IPS DF 4.7 (cell line): ENCODE data around the gene NAA20.
"Not testable (repeated sequence)": the region's sequence is repeated elsewhere in the genome, so short reads cannot be mapped to it uniquely, and the experiment has no call there.

Experiments used
- DNase-seq: peaks from one replicate; pipeline ENCODE4 v3.0.0-alpha.2; 2013; ENCODE audit warnings: low spot score; ENCODE audit errors: extremely low read depth

The NAA20 gene

GRCh38 chr20:19991308-19991707 lies 25.9 kb upstream of the NAA20 start:
- DNase-seq: no peak

GRCh38 chr20:19991854-19992253 lies 25.3 kb upstream of the NAA20 start:
- DNase-seq: no peak

DNA sequence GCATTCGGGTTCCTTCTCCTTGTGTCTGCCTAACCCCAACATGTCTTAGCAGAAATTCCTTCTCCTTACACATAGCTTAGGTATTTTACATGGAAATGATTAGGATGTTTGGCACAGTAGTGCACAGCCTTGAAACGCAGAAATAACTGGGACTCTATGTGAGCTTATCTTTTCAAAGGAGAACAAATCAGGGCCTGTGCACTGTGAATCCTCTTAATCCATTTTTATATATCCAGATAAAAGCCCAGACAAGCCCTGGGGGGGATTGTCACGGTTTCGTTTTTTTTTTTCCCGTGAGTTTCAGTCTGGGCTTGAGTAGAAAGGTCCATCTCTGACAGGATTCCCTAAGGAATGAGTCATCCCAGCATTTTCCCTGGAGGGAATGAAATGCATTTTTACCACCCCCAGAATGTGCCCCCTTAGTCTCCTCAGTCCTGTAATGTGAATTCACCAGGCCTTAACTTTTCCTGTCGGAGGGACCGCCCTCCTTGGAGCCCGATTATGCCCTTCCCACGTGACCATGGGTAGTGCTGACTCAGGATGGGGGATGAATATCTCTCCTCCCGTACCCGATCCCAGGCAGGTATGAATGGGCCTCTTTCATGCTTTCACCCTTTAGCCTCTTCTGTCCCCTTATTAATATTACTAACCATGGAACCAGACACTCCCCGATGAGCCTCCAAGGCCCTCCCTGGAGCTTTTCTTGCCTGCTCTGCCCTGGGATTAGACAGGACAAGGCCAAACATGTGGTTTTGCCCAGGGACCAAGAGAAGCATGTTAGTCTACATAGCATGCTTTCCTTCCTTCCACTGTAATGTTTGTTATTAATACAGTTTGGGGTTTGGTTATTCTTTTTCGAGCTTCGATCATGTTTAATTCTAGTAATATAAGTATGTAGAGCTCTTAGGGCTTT lies 23.9 kb upstream of the NAA20 start:
- DNase-seq: no peak

DNA sequence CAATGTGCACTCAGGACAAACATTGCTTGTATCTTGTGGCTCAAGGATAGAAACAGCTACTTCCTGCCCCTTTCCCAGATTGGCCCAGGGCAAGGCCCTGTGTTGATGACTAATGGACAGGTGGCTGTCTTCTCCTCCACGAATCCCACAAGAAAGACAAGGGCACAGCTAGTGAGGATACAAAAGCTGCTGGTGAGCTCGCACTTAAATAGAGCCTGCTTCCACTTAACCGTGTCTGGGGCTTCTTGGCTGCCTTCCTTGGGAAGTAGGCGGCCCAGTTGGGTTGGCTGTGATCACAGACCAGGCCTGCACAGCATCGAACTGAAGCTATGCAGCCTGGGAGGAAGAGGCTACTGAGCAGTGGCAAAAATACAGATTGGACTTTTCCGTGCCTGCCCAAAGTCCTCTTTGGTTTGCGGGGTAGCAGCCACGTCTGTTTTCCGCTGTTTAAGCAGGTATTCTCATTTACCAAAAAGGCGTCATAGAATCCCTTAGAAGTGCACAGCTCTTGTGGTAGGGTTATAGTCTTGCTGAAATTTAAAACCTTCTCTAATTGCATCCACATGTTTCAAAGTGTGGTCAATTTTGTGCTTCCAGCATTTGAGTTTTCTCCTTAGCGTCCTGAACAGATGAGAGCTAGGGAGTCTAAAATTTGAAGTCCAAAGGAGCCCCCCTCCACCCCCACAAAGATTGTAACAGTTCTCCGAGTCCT lies 23.0 kb upstream of the NAA20 start:
- DNase-seq: no peak

DNA sequence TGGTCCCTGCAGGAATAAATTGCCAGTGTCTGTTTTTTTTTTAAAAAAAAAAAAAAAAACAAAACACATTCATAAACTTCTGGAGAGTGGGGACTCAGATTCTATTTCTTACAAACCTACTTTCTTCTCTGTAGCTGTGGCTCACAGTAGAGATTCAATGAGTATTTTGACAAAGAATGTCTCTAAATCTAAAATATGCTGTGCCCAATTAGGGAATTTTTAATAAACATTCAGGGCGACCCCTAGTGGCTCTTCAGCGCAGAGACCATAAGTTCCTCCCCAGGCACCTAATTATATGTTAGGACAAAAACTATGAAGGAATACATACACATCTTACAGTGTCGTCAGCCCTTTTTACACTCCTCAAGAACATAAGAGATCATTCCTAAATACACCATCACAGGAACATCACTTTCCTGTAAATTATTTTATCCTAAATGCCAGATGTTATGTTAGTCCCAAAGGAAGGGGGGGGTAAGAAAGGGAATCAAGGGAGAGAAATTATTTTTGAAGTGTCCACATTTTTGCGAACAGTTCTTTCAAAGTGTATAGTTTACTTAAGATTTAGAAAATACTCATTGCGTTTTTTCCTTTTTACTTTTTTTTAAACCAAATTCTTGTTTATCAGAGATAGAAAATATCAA lies 21.8 kb upstream of the NAA20 start:
- DNase-seq: no peak

DNA sequence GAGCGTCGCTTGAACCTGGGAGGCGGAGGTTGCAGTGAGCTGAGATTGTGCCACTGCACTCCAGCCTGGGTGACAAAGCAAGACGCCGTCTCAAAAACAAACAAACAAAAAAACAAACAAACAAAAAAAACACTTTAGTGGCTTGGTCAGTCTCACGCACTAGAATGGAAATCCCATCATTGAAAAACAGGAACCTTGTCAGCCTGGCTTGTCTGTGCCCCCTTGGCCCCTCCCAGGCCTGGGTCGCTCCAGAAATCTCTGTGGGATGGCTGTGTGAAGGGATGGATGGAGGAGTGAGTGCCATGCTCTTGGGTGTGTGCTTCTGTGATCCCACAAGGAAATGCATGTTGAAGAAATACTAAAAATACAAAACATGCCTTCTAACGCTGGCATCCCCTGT lies 20.9 kb upstream of the NAA20 start:
- DNase-seq: no peak

- DNase-seq: no peak
These were observed 20.2 kb upstream of the NAA20 start for GRCh38 chr20:19996917-19997316.

DNA sequence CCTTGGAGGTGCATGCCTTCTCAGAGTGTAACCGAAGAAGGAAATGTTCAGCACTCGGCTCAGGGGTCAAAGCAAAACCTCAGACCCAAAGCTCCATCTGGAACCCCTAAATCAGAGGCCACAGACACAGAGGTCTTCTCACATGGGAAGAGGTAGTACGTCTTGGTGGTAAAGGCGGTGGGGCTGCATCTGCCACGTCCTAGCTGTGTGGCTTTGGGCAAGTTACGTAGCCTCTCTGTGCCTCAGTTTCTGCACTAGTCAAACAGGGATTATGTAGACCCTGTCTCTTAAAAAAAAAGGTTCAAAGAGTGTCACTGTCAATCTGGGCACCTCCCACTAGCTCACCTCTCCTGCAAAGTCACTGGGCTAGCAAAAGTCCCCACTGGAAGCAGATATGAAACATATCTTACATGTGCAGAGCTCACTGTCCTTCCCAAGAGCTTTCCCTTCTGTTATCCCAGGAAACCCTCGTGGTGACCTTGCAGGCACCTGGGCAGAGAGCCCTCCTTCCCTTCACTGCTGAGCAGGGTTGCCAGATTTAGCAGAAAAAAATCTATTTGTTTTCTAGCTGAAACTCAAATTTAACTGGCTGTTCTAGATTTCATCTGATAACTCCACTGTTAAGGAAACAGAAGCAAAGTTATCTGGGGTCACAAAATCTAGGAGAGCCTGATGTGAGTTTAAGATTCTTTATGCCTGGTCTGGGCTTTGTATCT lies 18.0 kb upstream of the NAA20 start:
- no peak for DNase-seq

DNA sequence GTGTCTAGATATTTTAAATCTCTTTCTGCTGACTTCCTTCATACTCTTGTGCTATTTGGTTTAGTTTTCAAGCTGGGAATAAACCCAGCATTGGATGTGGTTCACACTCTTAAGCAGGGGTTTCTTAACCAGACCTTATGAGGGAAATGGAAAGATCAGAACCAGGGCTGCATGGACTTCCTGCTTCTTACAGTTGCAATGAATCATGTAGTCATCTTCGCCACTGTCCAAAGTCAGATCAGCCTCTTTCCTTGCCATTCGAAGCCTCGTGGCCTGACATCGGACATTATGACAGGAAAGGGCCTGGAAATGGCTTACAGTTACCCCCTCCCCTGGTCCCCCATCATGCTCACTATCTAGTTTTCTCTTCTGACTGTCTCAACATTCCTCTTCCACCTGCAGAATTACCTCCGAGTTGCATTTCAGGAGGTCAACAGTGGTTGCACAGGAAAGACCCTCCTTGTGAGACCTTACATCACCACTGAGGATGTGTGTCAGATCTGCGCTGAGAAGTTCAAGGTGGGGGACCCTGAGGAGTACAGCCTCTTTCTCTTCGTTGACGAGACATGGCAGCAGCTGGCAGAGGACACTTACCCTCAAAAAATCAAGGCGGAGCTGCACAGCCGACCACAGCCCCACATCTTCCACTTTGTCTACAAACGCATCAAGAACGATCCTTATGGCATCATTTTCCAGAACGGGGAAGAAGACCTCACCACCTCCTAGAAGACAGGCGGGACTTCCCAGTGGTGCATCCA lies 16.8 kb upstream of the NAA20 start:
- no peak for DNase-seq

GRCh38 chr20:20002101-20002998 lies 14.8 kb upstream of the NAA20 start:
- DNase-seq: no peak

GRCh38 chr20:20003031-20003954 lies 13.9 kb upstream of the NAA20 start:
- DNase-seq: no peak

GRCh38 chr20:20003955-20004322 lies 13.2 kb upstream of the NAA20 start:
- DNase-seq: not testable (repeated sequence)

DNA sequence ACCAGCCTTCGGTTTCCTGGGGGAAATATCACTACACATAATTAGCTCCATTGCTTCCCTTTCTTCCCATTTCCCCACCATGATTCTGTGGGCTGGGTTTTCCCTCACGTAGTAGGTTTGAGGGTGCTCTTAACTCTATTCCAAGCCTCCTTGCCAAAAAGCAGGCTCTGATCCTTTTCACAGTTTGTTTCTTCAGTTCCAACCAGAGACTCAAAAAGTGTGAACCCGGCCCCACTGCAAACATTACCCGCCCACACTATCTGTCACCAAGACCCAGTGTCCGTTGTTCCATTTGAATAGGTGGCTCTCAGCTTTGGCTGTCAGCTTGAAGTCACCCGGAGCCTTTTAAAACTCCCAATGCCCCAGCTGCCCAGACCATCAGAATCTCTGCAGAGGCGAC lies 11.8 kb upstream of the NAA20 start:
- no peak for DNase-seq

DNA sequence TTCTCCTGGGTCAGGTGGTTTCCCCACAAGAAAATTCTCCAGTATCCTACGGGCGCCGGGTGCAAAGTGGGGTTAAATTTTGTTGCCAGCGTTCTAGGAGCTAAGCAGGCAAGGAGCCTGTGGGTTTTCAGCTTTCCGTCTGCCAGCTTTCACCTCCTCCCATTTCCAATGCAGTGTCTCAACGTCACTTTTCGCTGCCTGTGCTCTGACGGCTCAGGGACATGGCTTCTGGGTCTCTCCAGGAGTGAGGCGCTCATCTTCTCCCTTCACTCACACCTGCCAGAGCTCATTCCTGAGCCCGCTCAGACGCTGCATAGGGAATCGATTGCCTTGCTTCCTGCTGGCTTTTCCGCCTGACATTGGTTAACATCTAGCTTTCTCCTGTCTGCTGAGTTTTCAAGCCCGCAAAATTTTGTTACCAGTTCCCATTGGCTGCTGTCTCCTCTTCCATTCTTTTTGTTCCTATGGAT lies 7.3 kb upstream of the NAA20 start:
- DNase-seq: no peak

- no peak for DNase-seq
These were observed 6.3 kb upstream of the NAA20 start for GRCh38 chr20:20010639-20011500.

DNA sequence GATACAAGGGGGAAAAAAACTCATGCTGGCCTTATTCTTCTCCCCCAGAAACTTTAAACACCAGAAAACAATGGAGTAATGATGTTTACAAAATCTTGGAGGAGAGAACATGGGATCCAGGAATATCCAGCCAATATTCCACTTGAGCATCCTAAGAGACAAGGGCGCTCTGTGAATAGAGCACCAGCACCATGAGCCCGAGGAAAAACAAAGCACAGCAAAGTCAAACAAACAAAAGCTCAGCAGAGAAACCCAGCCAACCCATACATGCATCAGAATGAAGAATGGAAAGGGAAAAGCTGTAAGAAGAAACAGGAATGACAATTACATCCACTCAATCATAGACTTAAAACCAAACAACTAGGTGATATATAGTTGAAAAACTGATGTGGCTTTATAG lies 4.6 kb upstream of the NAA20 start:
- no peak for DNase-seq

DNA sequence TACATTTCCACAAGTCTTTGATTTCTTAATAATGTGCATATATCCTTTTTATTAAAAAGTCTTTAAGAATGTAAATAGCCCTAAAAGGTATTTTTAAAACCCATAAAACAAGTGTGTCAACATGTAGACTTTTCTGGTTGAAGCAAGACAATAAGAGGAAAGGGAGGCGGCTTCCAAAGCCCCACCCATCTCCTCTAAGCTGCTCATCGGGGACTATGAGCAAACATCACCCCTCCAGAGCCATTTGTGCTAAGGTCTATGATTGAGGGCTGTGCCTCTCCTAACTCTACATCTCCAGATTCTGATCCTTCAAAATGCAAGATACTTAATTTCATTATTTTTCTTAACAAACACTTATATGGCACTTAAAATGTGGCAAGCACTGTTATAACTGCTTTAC lies 2.5 kb upstream of the NAA20 start:
- DNase-seq: no peak

DNA sequence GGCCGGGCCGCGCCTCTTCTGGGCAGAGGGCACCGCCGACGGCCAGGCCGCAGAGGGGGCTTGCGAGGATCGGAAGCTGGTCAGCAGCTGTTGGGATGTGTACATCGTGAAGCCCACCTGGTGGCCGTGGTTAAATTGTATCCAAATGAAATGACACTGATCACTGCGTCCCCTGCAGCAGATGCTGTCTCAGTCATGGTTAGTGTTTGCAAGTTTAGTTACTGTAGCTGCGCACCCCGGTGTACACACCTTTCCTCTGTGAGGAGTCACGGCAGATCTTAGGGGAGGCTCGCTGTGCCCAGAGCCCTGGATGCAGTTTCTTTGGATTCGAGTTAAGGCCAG lies 653 bp downstream of the NAA20 start:
- no peak for DNase-seq
